ENCODE measurements around the gene IL1F10.

DNA sequence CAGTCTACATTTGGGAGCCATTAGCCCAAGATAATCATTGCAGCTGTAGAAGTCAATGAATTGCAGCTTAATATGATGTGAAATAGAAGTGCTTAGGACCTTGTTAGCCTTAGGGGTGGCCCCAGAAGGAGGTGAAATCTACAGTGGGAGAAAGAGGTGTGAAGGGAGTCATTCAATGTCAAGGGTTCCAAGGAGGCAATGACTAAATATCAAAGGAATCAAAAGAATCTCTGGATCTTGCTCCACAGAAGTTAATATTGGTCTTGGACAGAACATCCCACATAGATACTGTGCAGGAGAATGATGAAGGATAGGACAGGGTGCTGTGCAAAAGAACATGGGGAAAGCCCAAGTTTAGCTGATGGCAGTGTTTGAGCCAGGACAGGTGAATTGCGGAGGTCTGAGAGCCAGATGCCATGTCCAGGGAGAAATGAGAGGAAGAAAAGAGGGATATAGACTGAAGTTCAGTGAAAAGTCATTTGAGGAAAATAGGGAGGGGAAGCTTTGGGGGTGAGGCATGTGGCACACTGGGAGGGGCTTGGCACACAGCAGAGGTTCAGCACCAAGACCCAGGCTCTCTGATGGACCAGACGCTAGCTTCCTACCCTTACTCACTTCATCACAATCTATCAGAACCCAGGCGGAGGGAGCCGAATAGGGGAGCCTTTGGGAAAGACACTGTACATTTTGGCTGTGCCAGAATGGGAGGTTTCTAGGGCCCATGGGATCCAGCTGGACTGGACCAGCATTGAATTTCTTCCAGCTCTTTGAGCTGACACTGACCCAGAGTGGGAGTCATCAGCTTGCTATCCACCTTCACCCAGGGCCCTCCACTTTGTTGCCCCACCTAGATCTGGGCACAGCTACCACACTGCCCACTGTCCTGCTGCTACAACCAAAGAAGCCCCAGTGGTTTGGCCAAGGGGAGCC lies 2.2 kb downstream of the IL1F10 start:
- TF ChIP-seq EZH2phosphoT487 (IDR thresholded peaks at IDR 0.05; ENCODE audit: low read depth, severe bottlenecking, unreplicated experiment) (no peak), EZH2 (IDR thresholded peaks at IDR 0.05; ENCODE audit: borderline replicate concordance) (no peak)
- TF ChIP-seq, protein P1, sequence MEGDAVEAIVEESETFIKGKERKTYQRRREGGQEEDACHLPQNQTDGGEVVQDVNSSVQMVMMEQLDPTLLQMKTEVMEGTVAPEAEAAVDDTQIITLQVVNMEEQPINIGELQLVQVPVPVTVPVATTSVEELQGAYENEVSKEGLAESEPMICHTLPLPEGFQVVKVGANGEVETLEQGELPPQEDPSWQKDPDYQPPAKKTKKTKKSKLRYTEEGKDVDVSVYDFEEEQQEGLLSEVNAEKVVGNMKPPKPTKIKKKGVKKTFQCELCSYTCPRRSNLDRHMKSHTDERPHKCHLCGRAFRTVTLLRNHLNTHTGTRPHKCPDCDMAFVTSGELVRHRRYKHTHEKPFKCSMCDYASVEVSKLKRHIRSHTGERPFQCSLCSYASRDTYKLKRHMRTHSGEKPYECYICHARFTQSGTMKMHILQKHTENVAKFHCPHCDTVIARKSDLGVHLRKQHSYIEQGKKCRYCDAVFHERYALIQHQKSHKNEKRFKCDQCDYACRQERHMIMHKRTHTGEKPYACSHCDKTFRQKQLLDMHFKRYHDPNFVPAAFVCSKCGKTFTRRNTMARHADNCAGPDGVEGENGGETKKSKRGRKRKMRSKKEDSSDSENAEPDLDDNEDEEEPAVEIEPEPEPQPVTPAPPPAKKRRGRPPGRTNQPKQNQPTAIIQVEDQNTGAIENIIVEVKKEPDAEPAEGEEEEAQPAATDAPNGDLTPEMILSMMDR (IDR thresholded peaks at IDR 0.05; ENCODE audit: poor library complexity): no peak

All from hepatocyte (in vitro differentiated cells).